Liver (tissue), 9 donors: Measurements from ENCODE around the gene TRIM32. TPM values are rescaled to one million over a fixed set of nuclear protein-coding genes. Genes with fewer than 3 reads are reported as not detected.

ENCODE experiments used
- DNase-seq: peaks from one replicate; pipeline ENCODE4 v3.0.0-alpha.2; 2017; ENCODE audit warnings: low spot score
- H3K27ac ChIP-seq, 2 donors: one replicate each; pipeline ENCODE4 v1.7.0; 2013; ENCODE audit warnings: inconsistent platforms in 2 of 2, low read length in 2 of 2, control low read depth in 1 of 2, low read depth in 1 of 2, mild to moderate bottlenecking in 1 of 2
- H3K27me3 ChIP-seq, 4 donors: one replicate each; pipeline versions ENCODE4 v1.6.1 to v1.7.0; 2013; ENCODE audit warnings: low read length in 3 of 4, inconsistent platforms in 1 of 4, mild to moderate bottlenecking in 1 of 4, moderate library complexity in 1 of 4; ENCODE audit not compliant: control insufficient read depth in 4 of 4, insufficient read depth in 4 of 4
- H3K36me3 ChIP-seq, 4 donors: one replicate each; pipeline versions ENCODE4 v1.6.1 to v1.7.0; 2013; ENCODE audit warnings: low read length in 3 of 4, mild to moderate bottlenecking in 3 of 4, low read depth in 1 of 4, moderate library complexity in 1 of 4; ENCODE audit not compliant: control insufficient read depth in 4 of 4, insufficient read depth in 3 of 4
- H3K4me1 ChIP-seq, 4 donors: one replicate each; pipeline versions ENCODE4 v1.6.1 to v1.7.0; 2013; ENCODE audit warnings: low read length in 3 of 4, mild to moderate bottlenecking in 3 of 4, moderate library complexity in 1 of 4; ENCODE audit not compliant: control insufficient read depth in 4 of 4, insufficient read depth in 4 of 4
- H3K4me3 ChIP-seq, 3 donors: one replicate each; pipeline versions ENCODE4 v1.6.1 to v1.7.0; 2013; ENCODE audit warnings: low read length in 3 of 3, control low read depth in 1 of 3, low read depth in 1 of 3, mild to moderate bottlenecking in 1 of 3
- H3K9ac ChIP-seq, 2 donors: one replicate each; pipeline ENCODE4 v1.7.0; 2013; ENCODE audit warnings: low read length in 2 of 2, mild to moderate bottlenecking in 2 of 2, moderate library complexity in 2 of 2, control low read depth in 1 of 2, low read depth in 1 of 2
- H3K9me3 ChIP-seq, 4 donors: one replicate each; pipeline versions ENCODE4 v1.6.1 to v1.7.0; 2013; ENCODE audit warnings: low read length in 3 of 4; ENCODE audit not compliant: control insufficient read depth in 4 of 4
- CTCF ChIP-seq: fragments of 150-350 bp; IDR thresholded peaks from 2 replicates; pipeline ENCODE4 v1.5.1; 2017; ENCODE audit warnings: improper control_type of control experiment, low read depth, low read length; ENCODE audit not compliant: missing input control
- EGR1 ChIP-seq, 2 donors: IDR thresholded peaks; 2 replicates each; pipeline ENCODE4 v1.6.1; 2016 to 2018; ENCODE audit warnings: antibody characterized with exemption in 2 of 2, low read depth in 2 of 2
- FOXA1 ChIP-seq: IDR thresholded peaks from 2 replicates; pipeline ENCODE4 v1.6.1; 2016; ENCODE audit warnings: antibody characterized with exemption
- GABPA ChIP-seq, 2 donors: IDR thresholded peaks in 1 of 2; conservative IDR thresholded peaks in 1 of 2; 2 replicates each; pipeline ENCODE4 v1.6.1; 2016; ENCODE audit warnings: antibody characterized with exemption in 2 of 2, mild to moderate bottlenecking in 1 of 2, moderate library complexity in 1 of 2
- HNF4G ChIP-seq: IDR thresholded peaks from 2 replicates; pipeline ENCODE4 v1.6.1; 2016; ENCODE audit warnings: antibody characterized with exemption
- MAX ChIP-seq: IDR thresholded peaks from 2 replicates; pipeline ENCODE4 v1.6.1; 2016; ENCODE audit warnings: antibody characterized with exemption
- NR2F2 ChIP-seq: IDR thresholded peaks from 2 replicates; pipeline ENCODE4 v1.6.1; 2016; ENCODE audit warnings: antibody characterized with exemption
- RAD21 ChIP-seq, 2 donors: IDR thresholded peaks; 2 replicates each; pipeline ENCODE4 v1.6.1; 2016; ENCODE audit warnings: antibody characterized with exemption in 2 of 2, mild to moderate bottlenecking in 2 of 2
- RXRA ChIP-seq, 2 donors: IDR thresholded peaks; 2 replicates each; pipeline ENCODE4 v1.6.1; 2017 to 2018; ENCODE audit warnings: antibody characterized with exemption in 2 of 2, mild to moderate bottlenecking in 1 of 2
- SP1 ChIP-seq: IDR thresholded peaks from 2 replicates; pipeline ENCODE4 v1.6.1; 2018; ENCODE audit warnings: antibody characterized with exemption, mild to moderate bottlenecking
- YY1 ChIP-seq: IDR thresholded peaks from 2 replicates; pipeline ENCODE4 v1.6.1; 2016; ENCODE audit warnings: antibody characterized with exemption, mild to moderate bottlenecking
- WGBS: extraction: QIAGEN DNeasy Blood & Tissue Kit; methylation state at CpG from one replicate; pipeline ENCODE4 v1.1.7; 2013; 5-methylcytosine and 5-hydroxymethylcytosine counted together
- polyA plus RNA-seq, 2 donors: library from polyadenylated mRNA; stranded (reverse) in 1 of 2; unstranded in 1 of 2; fragments of 200-250 nt in 1 of 2; fragments of >200 nt in 1 of 2; fragmentation: Nextera tagmentation in 1 of 2; extraction: Ambion mirVana in 1 of 2; gene quantifications; one replicate each; pipeline versions ENCODE4 v1.2.1 to v1.2.3, GENCODE V29; 2013 to 2015
- total RNA-seq, 2 donors: library from RNA; depleted of rRNA; stranded (reverse); fragments of >200 nt; gene quantifications; one replicate each; pipeline ENCODE4 v1.2.3, GENCODE V29; 2014
- TF ChIP-seq, protein P1 (sequence below): IDR thresholded peaks from 2 replicates; pipeline ENCODE4 v1.6.1; 2016; ENCODE audit warnings: antibody characterized with exemption
- TF ChIP-seq, protein P2 (sequence below): IDR thresholded peaks from 2 replicates; pipeline ENCODE4 v1.6.1; 2016; ENCODE audit warnings: antibody characterized with exemption
- donor health status: healthy.
- donor health status: healthy.
- donor health status: healthy.
- donor health status: healthy.
- donor health status: healthy.

The TRIM32 gene, protein sequence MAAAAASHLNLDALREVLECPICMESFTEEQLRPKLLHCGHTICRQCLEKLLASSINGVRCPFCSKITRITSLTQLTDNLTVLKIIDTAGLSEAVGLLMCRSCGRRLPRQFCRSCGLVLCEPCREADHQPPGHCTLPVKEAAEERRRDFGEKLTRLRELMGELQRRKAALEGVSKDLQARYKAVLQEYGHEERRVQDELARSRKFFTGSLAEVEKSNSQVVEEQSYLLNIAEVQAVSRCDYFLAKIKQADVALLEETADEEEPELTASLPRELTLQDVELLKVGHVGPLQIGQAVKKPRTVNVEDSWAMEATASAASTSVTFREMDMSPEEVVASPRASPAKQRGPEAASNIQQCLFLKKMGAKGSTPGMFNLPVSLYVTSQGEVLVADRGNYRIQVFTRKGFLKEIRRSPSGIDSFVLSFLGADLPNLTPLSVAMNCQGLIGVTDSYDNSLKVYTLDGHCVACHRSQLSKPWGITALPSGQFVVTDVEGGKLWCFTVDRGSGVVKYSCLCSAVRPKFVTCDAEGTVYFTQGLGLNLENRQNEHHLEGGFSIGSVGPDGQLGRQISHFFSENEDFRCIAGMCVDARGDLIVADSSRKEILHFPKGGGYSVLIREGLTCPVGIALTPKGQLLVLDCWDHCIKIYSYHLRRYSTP
- total RNA-seq (1 to 10 TPM; 3.4 to 5.9 TPM), polyA plus RNA-seq (1 to 10 TPM; 3.0 to 3.7 TPM)

- Histone ChIP-seq H3K4me3 (peak within 1 kb of the TSS; percentile 76 to 94 (median 80)), H3K36me3 (no peaks in the 10 kb centered on the region), H3K9me3 (no peaks in the 10 kb centered on the region), H3K27me3 (no peaks in the 10 kb centered on the region), H3K9ac (peak within 1 kb of the TSS; percentile 56 to 71), H3K4me1 (peaks cover 6 to 28% (median 20%) of the 10 kb centered on the region in 4 donors), H3K27ac (peak within 1 kb of the TSS; percentile 52 to 59)
- TF ChIP-seq EGR1 (IDR thresholded peaks at IDR 0.05; ENCODE audit: low read depth in 2 of 2) (no peak), HNF4G (no peak), NR2F2 (no peak), FOXA1 (no peak), MAX (no peak), GABPA (IDR thresholded peaks at IDR 0.05 in 1 of 2, conservative IDR thresholded peaks at IDR 0.05 in 1 of 2) (no peak), SP1 (peak; percentile 38), CTCF (no peak), YY1 (peak; percentile 35)
- under 1% methylated on average over 54 of the region's 54 CpGs for WGBS
- DNase-seq = peak; percentile 89
Observed at GRCh38 chr9:116687074-116687753, at the start of gene TRIM32. TSS of gene TRIM32 (plus strand) at chr9:116687305. CDS start at chr9:116697743, 10,438 bp downstream.

DNA sequence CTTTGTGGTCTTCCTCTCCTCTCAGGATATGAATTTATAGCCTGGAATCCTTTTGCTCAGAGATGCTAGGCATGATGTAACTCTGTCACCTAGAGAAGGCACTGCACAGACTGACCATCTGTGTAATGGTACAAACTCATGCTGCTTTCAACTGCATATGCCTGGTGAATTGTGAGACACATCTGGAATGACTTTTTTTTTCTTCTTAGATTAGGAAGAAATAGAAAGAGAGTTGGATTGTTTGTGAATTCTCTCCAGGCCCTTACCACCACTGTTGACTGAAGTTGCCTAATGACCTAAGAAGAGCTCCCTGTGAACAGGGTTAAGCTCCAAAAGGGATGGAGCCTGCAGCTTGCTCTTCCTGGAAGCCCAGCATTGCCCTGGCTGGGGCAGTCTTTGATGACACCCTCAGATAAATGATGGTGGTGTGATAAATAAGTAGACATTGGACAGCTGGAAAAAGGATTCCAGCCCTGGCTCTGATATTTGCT lies 47.8 kb upstream of the TRIM32 start:
- Histone ChIP-seq H3K9ac (no peak overlapping the region), H3K9me3 (no peaks in the 10 kb centered on the region), H3K4me3 (no peak overlapping the region), H3K27me3 (no peaks in the 10 kb centered on the region), H3K4me1 (no peaks in the 10 kb centered on the region), H3K36me3 (no peaks in the 10 kb centered on the region), H3K27ac (no peak overlapping the region)
- no peak for DNase-seq
- TF ChIP-seq RXRA (IDR thresholded peaks at IDR 0.05) (no peak), CTCF (no peak), MAX (no peak), NR2F2 (no peak), RAD21 (IDR thresholded peaks at IDR 0.05) (no peak), FOXA1 (no peak)
- TF ChIP-seq, protein P1, sequence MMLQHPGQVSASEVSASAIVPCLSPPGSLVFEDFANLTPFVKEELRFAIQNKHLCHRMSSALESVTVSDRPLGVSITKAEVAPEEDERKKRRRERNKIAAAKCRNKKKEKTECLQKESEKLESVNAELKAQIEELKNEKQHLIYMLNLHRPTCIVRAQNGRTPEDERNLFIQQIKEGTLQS = no peak
- TF ChIP-seq, protein P2, sequence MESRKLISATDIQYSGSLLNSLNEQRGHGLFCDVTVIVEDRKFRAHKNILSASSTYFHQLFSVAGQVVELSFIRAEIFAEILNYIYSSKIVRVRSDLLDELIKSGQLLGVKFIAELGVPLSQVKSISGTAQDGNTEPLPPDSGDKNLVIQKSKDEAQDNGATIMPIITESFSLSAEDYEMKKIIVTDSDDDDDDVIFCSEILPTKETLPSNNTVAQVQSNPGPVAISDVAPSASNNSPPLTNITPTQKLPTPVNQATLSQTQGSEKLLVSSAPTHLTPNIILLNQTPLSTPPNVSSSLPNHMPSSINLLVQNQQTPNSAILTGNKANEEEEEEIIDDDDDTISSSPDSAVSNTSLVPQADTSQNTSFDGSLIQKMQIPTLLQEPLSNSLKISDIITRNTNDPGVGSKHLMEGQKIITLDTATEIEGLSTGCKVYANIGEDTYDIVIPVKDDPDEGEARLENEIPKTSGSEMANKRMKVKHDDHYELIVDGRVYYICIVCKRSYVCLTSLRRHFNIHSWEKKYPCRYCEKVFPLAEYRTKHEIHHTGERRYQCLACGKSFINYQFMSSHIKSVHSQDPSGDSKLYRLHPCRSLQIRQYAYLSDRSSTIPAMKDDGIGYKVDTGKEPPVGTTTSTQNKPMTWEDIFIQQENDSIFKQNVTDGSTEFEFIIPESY = no peak
